CD4-positive, alpha-beta memory T cell (primary cell): ENCODE measurements around the gene DYNLRB1. TPM values are rescaled to one million over a fixed set of nuclear protein-coding genes. Genes with fewer than 3 reads are reported as not detected.
"Not testable (repeated sequence)": the region's sequence is repeated elsewhere in the genome, so short reads cannot be mapped to it uniquely, and the experiment has no call there.

Source experiments
- CTCF ChIA-PET: fragments of 350-600 bp; sonication (Branson Sonifier 250); formaldehyde crosslinking; loops from one replicate; lab custom pipeline; 2021; ENCODE audit warnings: inconsistent platforms; ENCODE audit not compliant: partially characterized antibody; lab: Charles Lee
- POLR2A ChIA-PET: fragments of 350-600 bp; sonication (Branson Sonifier 250); formaldehyde crosslinking; loops from one replicate; lab custom pipeline; 2021; ENCODE audit not compliant: partially characterized antibody; lab: Charles Lee
- DNase-seq, 5 donors: peaks; one replicate each; pipeline versions ENCODE4 v3.0.0 to v3.0.0-alpha.2; 2020 to 2022; ENCODE audit warnings: mixed read lengths in 1 of 5
- H3K27ac ChIP-seq: one replicate; pipeline ENCODE4 v1.7.0; 2013; ENCODE audit warnings: low read depth, low read length
- H3K27me3 ChIP-seq: 2 replicates; pipeline ENCODE4 v1.7.0; 2013; ENCODE audit warnings: mild to moderate bottlenecking, low read length, moderate library complexity; ENCODE audit not compliant: insufficient read depth
- H3K36me3 ChIP-seq: 2 replicates; pipeline ENCODE4 v1.7.0; 2013; ENCODE audit warnings: mild to moderate bottlenecking, low read length, moderate library complexity; ENCODE audit not compliant: insufficient read depth
- H3K4me1 ChIP-seq: 2 replicates; pipeline ENCODE4 v1.7.0; 2013; ENCODE audit warnings: mild to moderate bottlenecking, low read length, moderate library complexity; ENCODE audit not compliant: insufficient read depth
- H3K4me3 ChIP-seq, 2 donors: one replicate each; pipeline ENCODE4 v1.7.0; 2013; ENCODE audit warnings: low read length in 2 of 2, mild to moderate bottlenecking in 1 of 2
- H3K9me3 ChIP-seq, 2 donors: one replicate each; pipeline ENCODE4 v1.7.0; 2013; ENCODE audit warnings: low read length in 2 of 2, control low read depth in 1 of 2; ENCODE audit not compliant: control insufficient read depth in 1 of 2
- H3K27ac Mint-ChIP-seq, 7 donors: one replicate each; pipeline ENCODE4 v1.8.0; 2020 to 2021; ENCODE audit warnings: mixed read lengths in 7 of 7, mild to moderate bottlenecking in 6 of 7, inconsistent platforms in 3 of 7, moderate library complexity in 3 of 7
- H3K27me3 Mint-ChIP-seq, 2 donors: one replicate each; pipeline ENCODE4 v1.8.0; 2020 to 2021; ENCODE audit warnings: mixed read lengths in 2 of 2
- H3K36me3 Mint-ChIP-seq, 2 donors: one replicate each; pipeline ENCODE4 v1.8.0; 2020 to 2021; ENCODE audit warnings: mixed read lengths in 2 of 2, inconsistent platforms in 1 of 2, mild to moderate bottlenecking in 1 of 2
- H3K4me1 Mint-ChIP-seq, 4 donors: one replicate each; pipeline ENCODE4 v1.8.0; 2020 to 2021; ENCODE audit warnings: mixed read lengths in 4 of 4, mild to moderate bottlenecking in 1 of 4
- H3K4me3 Mint-ChIP-seq, 8 donors: one replicate each; pipeline ENCODE4 v1.8.0; 2020 to 2021; ENCODE audit warnings: mixed read lengths in 8 of 8, mild to moderate bottlenecking in 7 of 8, moderate library complexity in 6 of 8, inconsistent platforms in 3 of 8
- H3K9me3 Mint-ChIP-seq, 8 donors: one replicate each; pipeline ENCODE4 v1.8.0; 2020 to 2021; ENCODE audit warnings: mixed read lengths in 8 of 8, mild to moderate bottlenecking in 5 of 8, inconsistent platforms in 3 of 8, moderate library complexity in 1 of 8
- intact Hi-C: fragments of 100-400 bp; cut with micrococcal nuclease; formaldehyde crosslinking; loops from one replicate; pipeline ENCODE4 v1.15.1; 2023
- polyA plus RNA-seq, 2 donors: library from polyadenylated mRNA; unstranded; fragments of 300-500 nt; fragmentation: Illumina TruSeq; gene quantifications; one replicate each; pipeline ENCODE4 v1.2.3, GENCODE V29; 2021
- total RNA-seq, 2 experiments: library from RNA; stranded (reverse); gene quantifications; one replicate each; pipeline ENCODE4 v1.2.3, GENCODE V29; 2021

The DYNLRB1 gene
- total and polyA plus RNA-seq, 4 experiments from 2014 or later: 75.5 to 311 (median 159) TPM

GRCh38 chr20:34482154-34482553, 34.1 kb upstream of the DYNLRB1 start:
- H3K4me1 Mint-ChIP-seq, intact Hi-C loops, H3K9me3 ChIP-seq, H3K27me3 Mint-ChIP-seq, POLR2A ChIA-PET, DNase-seq, H3K27me3 ChIP-seq, H3K4me3 ChIP-seq, H3K27ac ChIP-seq, H3K4me3 Mint-ChIP-seq, H3K9me3 Mint-ChIP-seq, H3K4me1 ChIP-seq: not testable (repeated sequence)
- peaks cover 18% of the 10 kb centered on the region for H3K36me3 ChIP-seq
- H3K36me3 Mint-ChIP-seq: peaks cover 54 to 65% of the 10 kb centered on the region in 2 donors
- CTCF ChIA-PET: interaction anchor here (1.0 kb wide), 1 partner anchor 14 kb away, joined by 3 read pairs; no protein-coding TSS in a partner anchor
- H3K27ac Mint-ChIP-seq: peak overlapping the region in 1 of 7 donors; percentile 30

- H3K36me3 Mint-ChIP-seq: peaks cover 60 to 61% of the 10 kb centered on the region in 2 donors
- H3K9me3 Mint-ChIP-seq, POLR2A ChIA-PET, CTCF ChIA-PET, H3K4me1 ChIP-seq, H3K4me1 Mint-ChIP-seq, intact Hi-C loops, H3K27ac ChIP-seq, DNase-seq, H3K27me3 Mint-ChIP-seq, H3K9me3 ChIP-seq, H3K27me3 ChIP-seq, H3K4me3 Mint-ChIP-seq, H3K4me3 ChIP-seq: not testable (repeated sequence)
- peaks cover 22% of the 10 kb centered on the region for H3K36me3 ChIP-seq
- peak overlapping the region in 2 of 7 donors; percentile 25 to 64 for H3K27ac Mint-ChIP-seq
These were observed 32.5 kb upstream of the DYNLRB1 start for GRCh38 chr20:34483585-34484220.

- Mint-ChIP-seq H3K36me3 (peaks cover 58 to 60% of the 10 kb centered on the region in 2 donors), H3K9me3 (peaks cover 0 to 7% (median 2%) of the 10 kb centered on the region in 8 donors), H3K4me1 (peaks cover 0 to 5% (median 0%) of the 10 kb centered on the region in 4 donors), H3K27me3 (no peaks in the 10 kb centered on the region), H3K4me3 (no peak overlapping the region), H3K27ac (peak overlapping the region in 3 of 7 donors; percentile 6 to 46 (median 30))
- H3K36me3 ChIP-seq: peaks cover 25% of the 10 kb centered on the region
- DNase-seq: no peak
- CTCF ChIA-PET: interaction anchor here (1.0 kb wide), 1 partner anchor 173 kb away, joined by 3 read pairs; no protein-coding TSS in a partner anchor
- no peaks in the 10 kb centered on the region for H3K27me3 ChIP-seq
- no peak overlapping the region for H3K4me3 ChIP-seq
- POLR2A ChIA-PET: no interaction called here
- intact Hi-C loops: no loop called here
- H3K4me1 ChIP-seq: no peaks in the 10 kb centered on the region
- H3K9me3 ChIP-seq: no peaks in the 10 kb centered on the region
- H3K27ac ChIP-seq: no peak overlapping the region
These were observed 31.1 kb upstream of the DYNLRB1 start for GRCh38 chr20:34485068-34485634.

- DNase-seq: no peak
- CTCF ChIA-PET: interaction anchor here (1.3 kb wide), 1 partner anchor 179 kb away, joined by 3 read pairs; no protein-coding TSS in a partner anchor
- Mint-ChIP-seq H3K27me3 (no peaks in the 10 kb centered on the region), H3K36me3 (peaks cover 53 to 59% of the 10 kb centered on the region in 2 donors), H3K9me3 (no peaks in the 10 kb centered on the region), H3K4me3 (no peak overlapping the region), H3K4me1 (peaks cover 0 to 6% (median 1%) of the 10 kb centered on the region in 4 donors), H3K27ac (peak overlapping the region in 1 of 7 donors; percentile 85)
- Histone ChIP-seq H3K4me3 (no peak overlapping the region), H3K27ac (no peak overlapping the region), H3K27me3 (no peaks in the 10 kb centered on the region), H3K4me1 (no peaks in the 10 kb centered on the region), H3K36me3 (peaks cover 34% of the 10 kb centered on the region), H3K9me3 (no peaks in the 10 kb centered on the region)
- intact Hi-C loops: no loop called here
- POLR2A ChIA-PET: interaction anchor here (1.4 kb wide), 1 partner anchor 12 kb away, joined by 3 read pairs; no protein-coding TSS in a partner anchor
These were observed 24.8 kb upstream of the DYNLRB1 start for GRCh38 chr20:34491226-34491931.

GRCh38 chr20:34491932-34492509, 24.2 kb upstream of the DYNLRB1 start:
- Histone ChIP-seq H3K9me3 (no peaks in the 10 kb centered on the region), H3K27me3 (no peaks in the 10 kb centered on the region), H3K27ac (no peak overlapping the region), H3K4me3 (no peak overlapping the region), H3K4me1 (no peaks in the 10 kb centered on the region), H3K36me3 (peaks cover 34% of the 10 kb centered on the region)
- intact Hi-C loops: no loop called here
- Mint-ChIP-seq H3K27me3 (no peaks in the 10 kb centered on the region), H3K4me3 (no peak overlapping the region), H3K36me3 (peaks cover 59 to 60% of the 10 kb centered on the region in 2 donors), H3K4me1 (peaks cover 0 to 6% (median 1%) of the 10 kb centered on the region in 4 donors), H3K9me3 (no peaks in the 10 kb centered on the region), H3K27ac (no peak overlapping the region)
- POLR2A ChIA-PET: interaction anchor here (1.4 kb wide), 1 partner anchor 11 kb away, joined by 3 read pairs; no protein-coding TSS in a partner anchor
- CTCF ChIA-PET: interaction anchor here (1.3 kb wide), 1 partner anchor 179 kb away, joined by 3 read pairs; no protein-coding TSS in a partner anchor
- no peak for DNase-seq

GRCh38 chr20:34493646-34494045, 22.6 kb upstream of the DYNLRB1 start:
- no peak overlapping the region for H3K4me3 ChIP-seq
- H3K9me3 ChIP-seq: no peaks in the 10 kb centered on the region
- no peaks in the 10 kb centered on the region for H3K27me3 ChIP-seq
- H3K4me1 ChIP-seq: no peaks in the 10 kb centered on the region
- Mint-ChIP-seq H3K9me3 (peaks cover 0 to 9% (median 1%) of the 10 kb centered on the region in 8 donors), H3K4me3 (no peak overlapping the region), H3K27ac (peak overlapping the region in 3 of 7 donors; percentile 48 to 84 (median 77)), H3K27me3 (no peaks in the 10 kb centered on the region), H3K36me3 (peaks cover 67 to 71% of the 10 kb centered on the region in 2 donors), H3K4me1 (peaks cover 0 to 7% (median 1%) of the 10 kb centered on the region in 4 donors)
- intact Hi-C loops: no loop called here
- POLR2A ChIA-PET: no interaction called here
- H3K36me3 ChIP-seq: peaks cover 31% of the 10 kb centered on the region
- CTCF ChIA-PET: no interaction called here
- DNase-seq: no peak
- no peak overlapping the region for H3K27ac ChIP-seq
